Activated CD8-positive, alpha-beta T cell treated with anti-CD3 and anti-CD28 coated beads, Interleukin-2, amount 10 ng/mL, durations not matched to agents 7 days and 5 days (primary cell): ENCODE results near the gene AP3S2. TPM values are rescaled to one million over a fixed set of nuclear protein-coding genes. Genes with fewer than 3 reads are reported as not detected.
"Not testable (repeated sequence)": the region's sequence is repeated elsewhere in the genome, so short reads cannot be mapped to it uniquely, and the experiment has no call there.

Experiments
- ATAC-seq: fragments of 150-1000 bp; cut with Tn5 transposase; one replicate; pipeline ENCODE4 v1.10.0; 2021; ENCODE audit warnings: moderate library complexity
- CTCF ChIA-PET: fragments of 350-600 bp; sonication (Branson Sonifier 250); formaldehyde crosslinking; loops from one replicate; lab custom pipeline; 2021; ENCODE audit warnings: antibody characterized with exemption; lab: Charles Lee
- POLR2A ChIA-PET: fragments of 350-600 bp; sonication (Branson Sonifier 250); formaldehyde crosslinking; loops from one replicate; lab custom pipeline; 2021; ENCODE audit warnings: antibody characterized with exemption; lab: Charles Lee
- DNase-seq: peaks from one replicate; pipeline ENCODE4 v3.0.0-alpha.2; 2020
- H3K27ac Mint-ChIP-seq: one replicate; pipeline ENCODE4 v1.8.0; 2021; ENCODE audit warnings: mild to moderate bottlenecking, mixed read lengths
- H3K27me3 Mint-ChIP-seq: one replicate; pipeline ENCODE4 v1.8.0; 2021; ENCODE audit warnings: low read depth, mixed read lengths
- H3K36me3 Mint-ChIP-seq: one replicate; pipeline ENCODE4 v1.8.0; 2021; ENCODE audit warnings: low read depth, mixed read lengths
- H3K4me1 Mint-ChIP-seq: one replicate; pipeline ENCODE4 v1.8.0; 2021; ENCODE audit warnings: low read depth, mixed read lengths
- H3K4me3 Mint-ChIP-seq: one replicate; pipeline ENCODE4 v1.8.0; 2021; ENCODE audit warnings: mild to moderate bottlenecking, mixed read lengths
- H3K9me3 Mint-ChIP-seq: one replicate; pipeline ENCODE4 v1.8.0; 2022; ENCODE audit warnings: mixed read lengths; ENCODE audit not compliant: insufficient read depth
- total RNA-seq, 2 experiments: library from RNA; stranded (reverse); gene quantifications; one replicate each; pipeline ENCODE4 v1.2.3, GENCODE V29; 2021

Gene AP3S2
- total RNA-seq, 2 experiments from 2014 or later = 24.7 to 25.5 TPM

DNA sequence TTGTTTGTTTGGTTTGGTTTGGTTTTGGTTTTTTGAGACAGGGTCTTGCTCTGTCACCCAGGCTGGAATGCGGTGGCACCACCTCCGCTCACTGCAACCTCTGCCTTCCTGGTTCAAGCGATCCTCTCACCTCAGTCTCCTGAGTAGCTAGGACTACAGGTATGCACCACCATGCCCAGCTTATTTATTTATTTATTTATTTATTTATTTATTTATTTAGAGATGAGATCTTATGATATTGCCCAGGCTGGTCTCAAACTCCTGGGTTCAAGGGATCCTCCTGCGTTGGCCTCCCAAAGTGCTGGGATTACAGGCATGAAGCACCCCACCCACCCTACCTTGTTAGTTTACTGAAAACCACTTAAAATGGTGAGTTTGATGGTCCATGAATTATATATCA lies 105.2 kb downstream of the AP3S2 start:
- ATAC-seq, POLR2A ChIA-PET, H3K27me3 Mint-ChIP-seq, H3K36me3 Mint-ChIP-seq, H3K9me3 Mint-ChIP-seq, DNase-seq, CTCF ChIA-PET, H3K27ac Mint-ChIP-seq, H3K4me3 Mint-ChIP-seq, H3K4me1 Mint-ChIP-seq: not testable (repeated sequence)

DNA sequence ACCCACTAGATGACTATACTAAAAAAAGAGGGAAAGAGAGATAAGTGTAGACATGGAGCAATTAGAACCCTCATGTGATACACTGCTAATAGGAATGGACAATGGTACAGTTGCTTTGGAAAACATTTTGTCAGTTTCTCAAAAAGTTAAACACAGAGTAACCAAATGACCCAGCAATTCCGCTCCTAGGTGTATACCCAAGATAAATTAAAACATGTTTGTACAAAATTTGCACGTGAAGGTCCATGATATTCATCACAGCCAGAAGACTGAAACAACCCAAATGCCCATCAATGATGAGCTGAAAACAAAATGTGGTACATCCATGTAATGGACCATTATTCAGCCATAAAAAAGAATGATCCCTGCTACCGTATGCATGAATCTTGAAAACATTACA lies 105.8 kb downstream of the AP3S2 start:
- H3K27ac Mint-ChIP-seq = no peak overlapping the region
- H3K27me3 Mint-ChIP-seq = peaks cover 4% of the 10 kb centered on the region
- no peak for ATAC-seq
- no peaks in the 10 kb centered on the region for H3K36me3 Mint-ChIP-seq
- H3K4me3 Mint-ChIP-seq = no peak overlapping the region
- H3K9me3 Mint-ChIP-seq = no peaks in the 10 kb centered on the region
- CTCF ChIA-PET = no interaction called here
- DNase-seq = no peak
- no peaks in the 10 kb centered on the region for H3K4me1 Mint-ChIP-seq
- POLR2A ChIA-PET = no interaction called here

DNA sequence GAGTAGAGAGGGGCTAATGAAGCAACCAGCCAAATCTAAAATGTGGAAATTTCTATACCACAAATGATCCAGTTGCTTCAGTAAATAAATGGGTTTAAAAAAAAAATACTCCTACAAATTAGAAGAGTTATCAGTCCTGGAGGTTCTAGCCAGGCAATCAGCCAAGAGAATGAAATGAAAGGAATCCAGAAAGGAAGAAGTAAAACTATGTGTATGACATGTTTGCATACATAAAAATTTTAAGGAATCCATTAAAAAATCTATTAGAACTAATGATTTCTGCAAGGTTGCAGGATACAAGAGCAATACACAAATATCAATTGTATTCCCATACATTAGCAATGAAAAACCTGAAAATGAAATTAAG lies 108.0 kb downstream of the AP3S2 start:
- H3K36me3 Mint-ChIP-seq = no peaks in the 10 kb centered on the region
- CTCF ChIA-PET = no interaction called here
- H3K27me3 Mint-ChIP-seq = peaks cover 7% of the 10 kb centered on the region
- POLR2A ChIA-PET = no interaction called here
- no peak overlapping the region for H3K4me3 Mint-ChIP-seq
- no peak overlapping the region for H3K27ac Mint-ChIP-seq
- H3K9me3 Mint-ChIP-seq = no peaks in the 10 kb centered on the region
- H3K4me1 Mint-ChIP-seq = peaks cover 3% of the 10 kb centered on the region
- DNase-seq = no peak
- ATAC-seq = no peak

DNA sequence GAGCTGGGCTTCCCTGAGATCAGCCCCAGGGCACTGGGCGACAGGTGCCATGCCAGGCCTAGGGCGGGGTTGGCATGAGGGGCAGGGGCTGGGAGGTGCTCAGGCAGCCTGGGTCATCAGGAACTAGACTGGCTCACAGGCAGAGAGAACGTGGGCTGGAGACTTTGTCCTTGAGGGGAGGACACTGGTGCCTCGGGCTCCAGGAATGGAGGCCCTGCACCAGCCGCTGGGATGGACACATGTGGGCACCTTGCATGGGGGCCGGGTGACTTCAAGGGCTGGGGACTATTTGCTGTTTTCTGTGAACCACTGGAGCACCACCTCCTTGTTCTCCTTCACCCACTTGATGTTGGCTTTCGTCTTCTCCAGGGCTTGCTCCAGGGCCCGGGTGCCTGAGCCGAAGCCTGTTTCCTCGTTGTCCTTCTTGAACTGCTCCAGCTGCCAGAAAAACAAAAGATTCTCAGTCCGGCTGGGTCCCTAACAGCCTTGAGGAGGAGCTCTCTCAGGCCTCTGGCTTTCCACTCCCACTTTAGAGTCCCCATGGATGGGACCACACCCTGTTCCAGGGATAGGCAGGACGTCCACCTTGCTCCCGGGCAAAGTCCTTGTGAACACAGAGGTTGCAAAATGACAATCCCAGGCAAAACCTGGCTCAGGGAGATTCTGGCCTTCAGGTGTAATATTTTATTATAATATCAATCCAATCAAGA lies 108.6 kb downstream of the AP3S2 start:
- Mint-ChIP-seq H3K4me3 (no peak overlapping the region), H3K27ac (no peak overlapping the region), H3K4me1 (peaks cover 5% of the 10 kb centered on the region), H3K9me3 (no peaks in the 10 kb centered on the region), H3K27me3 (peaks cover 10% of the 10 kb centered on the region), H3K36me3 (no peaks in the 10 kb centered on the region)
- POLR2A ChIA-PET = no interaction called here
- DNase-seq = no peak
- ATAC-seq = no peak
- CTCF ChIA-PET = no interaction called here

DNA sequence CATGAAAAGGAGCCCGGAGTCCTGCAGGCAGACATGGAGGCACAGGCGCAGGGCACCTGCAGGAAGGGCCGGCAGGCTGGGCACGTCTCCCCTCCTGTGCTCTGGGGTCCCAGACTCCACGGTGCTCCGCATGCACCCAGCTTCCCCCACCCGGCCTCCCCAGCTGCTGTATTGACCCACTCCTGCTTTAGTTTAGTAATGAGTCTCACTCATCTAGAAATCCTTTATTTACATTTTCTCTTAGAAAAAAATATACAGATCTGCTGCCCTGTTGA lies 109.2 kb downstream of the AP3S2 start:
- Mint-ChIP-seq H3K27ac (no peak overlapping the region), H3K4me1 (peaks cover 5% of the 10 kb centered on the region), H3K36me3 (no peaks in the 10 kb centered on the region), H3K4me3 (no peak overlapping the region), H3K9me3 (no peaks in the 10 kb centered on the region), H3K27me3 (peaks cover 10% of the 10 kb centered on the region)
- ChIA-PET CTCF (no interaction called here), POLR2A (no interaction called here)
- DNase-seq = no peak
- ATAC-seq = no peak

DNA sequence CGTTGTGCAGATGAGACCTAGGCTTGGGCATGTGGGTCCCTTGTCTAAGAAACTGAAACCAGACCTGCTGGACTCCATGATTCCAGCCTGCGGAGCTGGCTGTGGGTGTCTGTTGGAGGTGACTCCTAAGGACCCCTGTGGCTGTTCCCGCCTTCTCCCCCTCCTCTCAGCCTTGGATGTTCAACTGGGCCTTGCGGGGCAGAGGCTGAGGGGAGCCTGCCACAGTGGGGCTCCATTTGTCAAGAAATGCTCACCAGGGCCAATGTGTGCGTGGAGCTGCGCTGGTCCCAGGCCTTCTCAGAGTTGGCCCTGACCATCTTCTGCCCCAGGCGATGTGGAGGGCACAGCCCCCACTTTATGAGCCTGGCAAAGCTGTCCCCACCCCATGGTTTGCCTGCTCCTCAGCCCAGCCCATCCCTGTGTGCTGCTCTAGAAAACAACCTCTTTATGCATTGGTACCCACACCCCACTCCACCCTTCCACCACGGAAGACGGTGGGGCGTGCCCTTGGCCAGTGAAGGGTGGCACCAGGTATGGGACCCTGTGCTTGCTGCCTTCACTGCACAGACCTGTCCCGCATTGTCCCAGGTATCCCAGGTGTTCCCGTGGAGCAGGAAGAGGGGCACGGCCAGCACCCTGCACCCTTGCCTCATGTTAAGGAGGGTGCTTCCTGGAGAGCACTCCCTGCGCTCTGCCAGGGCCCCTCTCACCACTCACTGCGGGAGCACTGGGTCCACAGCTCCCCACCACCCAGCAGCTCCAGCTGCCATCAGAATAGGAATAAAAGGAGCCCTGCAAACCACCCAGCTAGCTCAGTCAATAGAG lies 109.7 kb downstream of the AP3S2 start:
- CTCF ChIA-PET = interaction anchor here (1.0 to 1.3 kb wide), 2 partner anchors 11 to 91 kb away, joined by 3 to 4 read pairs; no protein-coding TSS in a partner anchor
- POLR2A ChIA-PET = no interaction called here
- H3K4me1 Mint-ChIP-seq = peaks cover 5% of the 10 kb centered on the region
- H3K9me3 Mint-ChIP-seq = no peaks in the 10 kb centered on the region
- H3K4me3 Mint-ChIP-seq = no peak overlapping the region
- H3K27ac Mint-ChIP-seq = no peak overlapping the region
- ATAC-seq = no peak
- no peak for DNase-seq
- H3K27me3 Mint-ChIP-seq = peaks cover 10% of the 10 kb centered on the region
- no peaks in the 10 kb centered on the region for H3K36me3 Mint-ChIP-seq

DNA sequence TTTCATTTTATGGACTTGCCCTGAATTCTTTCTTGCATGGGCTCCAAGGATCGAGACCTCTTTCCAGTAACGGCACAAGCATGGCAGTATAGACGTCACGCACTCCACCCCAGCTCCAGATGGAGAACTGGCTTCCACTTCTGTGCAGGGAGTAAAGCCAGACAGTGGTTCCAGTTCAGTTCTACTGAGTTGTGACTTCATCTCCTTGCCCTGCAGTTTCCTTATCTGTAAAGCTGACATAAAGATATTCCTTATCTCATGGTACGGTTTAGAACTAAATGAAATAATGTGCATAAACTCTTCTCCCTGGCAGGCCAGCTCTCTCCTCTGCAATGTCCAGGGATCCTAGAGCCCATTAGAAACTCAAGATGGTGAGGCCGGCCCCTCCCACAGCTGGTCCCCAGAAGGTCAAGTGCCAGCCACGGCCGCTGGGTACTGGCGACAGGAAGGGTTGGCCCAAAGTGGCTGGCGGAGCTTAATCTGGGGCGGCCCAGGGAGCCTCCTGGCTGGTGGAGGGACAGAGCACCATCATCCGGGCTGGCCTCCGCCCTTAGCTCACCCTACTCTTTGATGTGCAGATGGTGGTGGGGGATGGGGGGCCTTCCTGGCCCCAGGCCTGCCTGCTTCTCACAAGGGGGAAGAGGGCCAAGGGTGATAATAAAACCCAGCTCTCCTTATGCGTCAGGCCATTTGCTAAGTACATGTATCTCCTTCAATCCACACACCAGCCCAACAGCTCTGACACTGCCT lies 110.5 kb downstream of the AP3S2 start:
- ChIA-PET CTCF (interaction anchor here (1.0 to 1.3 kb wide), 2 partner anchors 10 to 92 kb away, joined by 3 to 4 read pairs; no protein-coding TSS in a partner anchor), POLR2A (no interaction called here)
- peaks cover 5% of the 10 kb centered on the region for H3K4me1 Mint-ChIP-seq
- ATAC-seq (no peak), DNase-seq (no peak)
- H3K4me3 Mint-ChIP-seq = no peak overlapping the region
- no peaks in the 10 kb centered on the region for H3K36me3 Mint-ChIP-seq
- peaks cover 13% of the 10 kb centered on the region for H3K27me3 Mint-ChIP-seq
- H3K9me3 Mint-ChIP-seq = no peaks in the 10 kb centered on the region
- no peak overlapping the region for H3K27ac Mint-ChIP-seq

DNA sequence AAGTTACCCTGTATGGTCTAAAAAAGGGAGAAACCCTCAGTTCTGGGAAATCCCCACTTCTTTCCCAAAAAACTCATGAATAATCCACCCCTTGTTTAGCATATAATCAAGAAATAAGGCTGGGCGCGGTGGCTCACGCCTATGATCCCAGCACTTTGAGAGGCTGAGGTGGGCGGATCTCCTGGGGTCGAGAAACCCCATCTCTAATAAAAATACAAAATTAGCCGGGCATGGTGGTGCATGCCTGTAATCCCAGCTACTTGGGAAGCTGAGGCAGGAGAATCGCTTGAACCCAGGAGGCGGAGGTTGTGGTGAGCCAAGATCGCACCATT lies 111.2 kb downstream of the AP3S2 start:
- H3K36me3 Mint-ChIP-seq, CTCF ChIA-PET, ATAC-seq, H3K27ac Mint-ChIP-seq, DNase-seq, POLR2A ChIA-PET, H3K4me1 Mint-ChIP-seq, H3K4me3 Mint-ChIP-seq, H3K9me3 Mint-ChIP-seq: not testable (repeated sequence)
- H3K27me3 Mint-ChIP-seq = peaks cover 14% of the 10 kb centered on the region

DNA sequence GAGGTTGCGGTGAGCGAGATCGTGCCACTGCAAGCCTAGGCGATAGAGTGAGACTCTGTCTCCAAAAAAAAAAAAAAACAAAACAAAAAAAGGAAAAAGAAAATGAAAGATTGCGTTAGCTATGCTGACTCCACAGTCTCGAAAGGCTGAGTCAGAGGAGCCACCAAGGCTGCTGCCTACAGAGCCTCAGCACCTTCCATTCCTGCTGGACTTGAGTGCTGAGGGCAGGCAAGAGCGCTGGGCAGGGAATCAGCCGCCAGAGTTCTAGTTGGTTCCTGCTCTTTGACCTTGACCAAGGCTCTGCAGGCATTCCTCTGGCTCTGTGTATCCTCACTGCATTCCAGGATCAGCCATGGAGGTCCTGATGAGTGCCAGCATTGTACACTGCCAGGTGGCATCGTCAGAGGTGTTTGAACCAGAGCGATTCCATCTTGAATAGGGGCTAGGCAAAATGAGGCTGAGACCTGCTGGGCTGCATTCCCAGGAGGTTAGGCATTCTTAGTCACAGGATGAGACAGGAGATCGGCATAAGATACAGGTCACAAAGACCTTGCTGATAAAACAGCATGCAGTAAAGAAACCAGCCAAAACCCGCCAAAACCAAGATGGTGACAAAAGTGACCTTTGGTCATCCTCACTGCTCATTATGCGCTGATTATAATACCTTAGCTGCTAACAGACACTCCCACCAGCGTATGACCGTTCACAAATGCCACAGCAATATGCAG lies 111.7 kb downstream of the AP3S2 start:
- DNase-seq (no peak), ATAC-seq (no peak)
- CTCF ChIA-PET = interaction anchor here (1.3 kb wide), 1 partner anchor 42 kb away, joined by 3 read pairs; no protein-coding TSS in a partner anchor
- Mint-ChIP-seq H3K27ac (no peak overlapping the region), H3K9me3 (no peaks in the 10 kb centered on the region), H3K4me3 (no peak overlapping the region), H3K36me3 (no peaks in the 10 kb centered on the region), H3K4me1 (peaks cover 5% of the 10 kb centered on the region), H3K27me3 (peaks cover 20% of the 10 kb centered on the region)
- POLR2A ChIA-PET = no interaction called here

DNA sequence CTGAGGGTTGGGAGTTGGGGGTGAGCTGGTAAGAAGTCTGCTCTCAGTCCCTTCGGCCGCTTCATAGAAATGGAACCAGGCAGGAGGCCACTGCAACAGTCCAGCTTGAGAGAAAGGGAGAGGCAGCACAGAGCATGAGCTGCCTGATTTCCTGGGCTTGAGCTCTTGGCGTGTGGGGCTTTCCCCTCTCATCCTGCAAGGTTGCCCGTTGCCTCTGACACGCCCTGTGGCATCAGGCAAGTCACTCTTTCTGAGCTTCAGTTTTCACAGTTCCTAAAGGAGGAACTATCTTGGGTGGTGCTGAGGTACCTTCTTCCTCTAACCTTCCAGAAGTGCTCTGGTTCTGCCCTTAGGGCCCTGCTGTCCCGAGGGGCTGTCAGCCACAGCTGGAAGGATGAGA lies 112.7 kb downstream of the AP3S2 start:
- no peaks in the 10 kb centered on the region for H3K36me3 Mint-ChIP-seq
- no peaks in the 10 kb centered on the region for H3K9me3 Mint-ChIP-seq
- ChIA-PET POLR2A (no interaction called here), CTCF (interaction anchor here (1.2 to 1.3 kb wide), 2 partner anchors 41 to 94 kb away, joined by 3 to 4 read pairs; no protein-coding TSS in a partner anchor)
- no peak for DNase-seq
- H3K4me3 Mint-ChIP-seq = no peak overlapping the region
- H3K27me3 Mint-ChIP-seq = peaks cover 20% of the 10 kb centered on the region
- no peak for ATAC-seq
- no peak overlapping the region for H3K27ac Mint-ChIP-seq
- H3K4me1 Mint-ChIP-seq = peaks cover 8% of the 10 kb centered on the region

DNA sequence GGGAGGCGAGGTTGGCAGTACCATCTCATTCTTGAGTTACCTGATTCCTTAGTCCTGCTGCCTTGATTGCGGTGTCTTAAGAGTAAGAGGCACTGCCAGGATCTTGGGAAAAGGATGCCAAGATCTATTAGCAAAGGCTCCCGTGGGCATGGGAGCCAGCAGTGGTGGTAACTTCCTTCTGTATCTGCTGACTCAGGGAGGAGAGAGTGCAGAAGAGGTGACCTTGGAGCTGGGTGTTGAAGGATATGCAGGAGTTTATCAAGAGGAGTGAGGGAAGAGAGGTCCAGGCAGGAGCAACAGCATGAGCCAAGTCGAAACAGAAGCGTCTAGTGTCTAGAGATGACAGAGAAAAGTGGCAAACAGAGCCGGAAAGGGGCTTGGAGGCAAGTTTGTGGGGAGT lies 113.2 kb downstream of the AP3S2 start:
- ChIA-PET CTCF (interaction anchor here (1.2 to 1.3 kb wide), 2 partner anchors 40 to 94 kb away, joined by 3 to 4 read pairs; no protein-coding TSS in a partner anchor), POLR2A (no interaction called here)
- DNase-seq (no peak), ATAC-seq (no peak)
- H3K9me3 Mint-ChIP-seq = no peaks in the 10 kb centered on the region
- H3K27me3 Mint-ChIP-seq = peaks cover 20% of the 10 kb centered on the region
- peaks cover 8% of the 10 kb centered on the region for H3K4me1 Mint-ChIP-seq
- H3K27ac Mint-ChIP-seq = no peak overlapping the region
- no peak overlapping the region for H3K4me3 Mint-ChIP-seq
- no peaks in the 10 kb centered on the region for H3K36me3 Mint-ChIP-seq
